NCI-H1092 (cell line): Measurements from ENCODE around the gene GABARAPL2.

Experiments
- DNase-seq: peaks from one replicate; lab custom pipeline; 2025; lab: John Stamatoyannopoulos, UW

The GABARAPL2 gene

DNA sequence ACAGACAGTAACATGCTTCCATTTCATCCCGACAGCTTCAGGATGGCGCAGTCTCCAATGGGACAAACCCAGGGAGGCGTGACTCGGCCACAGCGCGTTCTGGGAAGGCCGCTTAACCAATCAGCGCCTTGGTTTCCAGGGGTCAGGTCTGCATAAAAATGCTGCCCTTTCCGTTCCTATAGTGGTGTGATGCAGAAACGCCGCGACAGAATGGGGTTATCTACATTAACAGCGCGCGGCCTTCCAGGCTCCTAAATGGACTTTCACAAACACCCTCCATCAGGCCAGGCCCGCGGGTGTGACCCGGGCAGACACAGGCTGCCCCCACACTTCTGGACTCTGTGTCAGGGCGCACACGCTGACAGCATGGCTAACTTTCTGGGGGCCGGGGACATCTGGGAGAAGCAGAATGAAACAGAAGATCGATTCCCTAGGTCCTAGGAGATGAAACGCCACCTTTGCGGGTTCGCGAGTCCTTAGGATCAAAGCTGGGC lies 10.9 kb upstream of the GABARAPL2 start:
- peak; percentile 64 for DNase-seq

DNA sequence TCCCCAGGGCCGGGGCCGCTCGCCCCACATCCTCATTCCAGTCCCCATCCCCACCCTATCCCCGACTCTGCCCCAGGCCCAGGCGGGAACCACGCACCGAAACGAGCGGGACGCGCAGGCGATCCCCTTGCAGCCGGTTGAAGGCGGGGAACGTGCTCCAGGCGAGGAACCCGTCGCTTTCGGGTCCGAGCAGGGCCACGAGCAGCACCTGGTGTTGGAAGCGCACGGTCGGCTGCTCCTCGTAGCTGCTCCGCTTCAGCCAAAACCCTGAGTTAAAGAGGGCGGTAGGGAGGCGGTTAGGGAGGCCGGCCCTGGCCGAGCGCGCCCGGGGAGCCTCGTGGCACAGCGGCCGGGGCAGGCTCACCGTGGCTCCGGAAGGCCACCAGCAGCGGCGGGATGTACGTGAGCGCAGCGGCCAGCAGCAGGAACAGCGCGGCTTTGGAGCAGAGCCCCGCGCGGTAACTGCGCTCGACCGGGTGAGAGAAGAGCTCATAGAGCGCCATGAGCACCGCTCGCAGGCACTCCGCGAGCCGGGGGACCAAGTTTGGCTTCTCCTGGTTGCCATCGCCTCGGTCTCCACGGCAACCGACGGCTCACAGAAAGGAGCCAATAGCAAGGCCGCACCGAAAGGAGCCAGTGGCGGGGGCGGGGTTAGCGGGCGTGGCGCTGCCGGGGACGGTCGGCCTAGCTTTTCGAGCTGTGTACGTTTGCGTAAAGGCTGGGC lies 10.3 kb upstream of the GABARAPL2 start, which contains the start of gene TMEM231:
TMEM231 (minus strand) TSS at position 546 of the 724 bp plus-strand sequence; CDS start at position 503, 43 bp downstream.
- peak; percentile 96 for DNase-seq

DNA sequence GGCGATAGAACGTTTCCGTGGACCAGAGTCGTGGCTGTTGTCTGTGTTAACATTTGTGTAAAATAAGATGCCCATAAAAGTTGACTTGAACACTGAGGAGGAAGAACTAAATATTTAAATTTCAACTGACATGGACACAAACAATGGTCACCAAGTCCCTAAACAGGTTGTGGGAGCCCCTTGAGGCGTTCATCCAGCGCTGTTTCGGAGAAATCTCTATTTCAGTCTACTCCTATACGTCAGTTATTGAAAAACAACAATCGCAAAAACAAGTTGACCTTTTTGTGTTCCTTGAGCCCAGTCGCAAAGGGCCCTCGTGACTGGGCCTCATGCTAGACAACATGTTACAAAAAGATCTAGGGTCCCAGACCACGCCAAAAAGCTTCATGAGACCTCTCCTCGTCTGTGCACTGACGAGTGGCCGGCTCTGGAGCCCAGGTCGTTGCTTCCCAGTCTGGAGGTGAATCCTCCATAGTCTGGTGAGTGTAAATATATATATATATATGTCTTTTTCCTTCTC lies 9.7 kb upstream of the GABARAPL2 start:
- no peak for DNase-seq

- no peak for DNase-seq
Measured at GRCh38 chr16:75558846-75559401, 7.3 kb upstream of the GABARAPL2 start.

GRCh38 chr16:75559564-75560372 lies 6.4 kb upstream of the GABARAPL2 start:
- DNase-seq: no peak

- no peak for DNase-seq
Measured at GRCh38 chr16:75565640-75566039, 539 bp upstream of the GABARAPL2 start.

GRCh38 chr16:75566758-75567255 lies 628 bp downstream of the GABARAPL2 start:
- DNase-seq: no peak

DNA sequence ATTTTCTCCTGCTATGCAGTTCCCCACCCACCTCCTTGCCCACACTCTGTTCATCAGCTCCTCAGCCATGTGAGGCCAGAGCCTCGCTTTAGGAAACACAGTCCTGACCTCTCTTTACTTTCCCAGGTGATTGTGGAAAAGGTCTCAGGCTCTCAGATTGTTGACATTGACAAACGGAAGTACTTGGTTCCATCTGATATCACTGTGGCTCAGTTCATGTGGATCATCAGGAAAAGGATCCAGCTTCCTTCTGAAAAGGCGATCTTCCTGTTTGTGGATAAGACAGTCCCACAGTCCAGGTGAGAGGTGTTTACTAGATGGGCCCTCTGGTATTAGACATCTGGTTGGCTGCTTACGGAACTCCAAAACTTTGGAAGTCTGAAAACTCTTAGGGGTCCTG lies 1.7 kb downstream of the GABARAPL2 start:
- no peak for DNase-seq

DNA sequence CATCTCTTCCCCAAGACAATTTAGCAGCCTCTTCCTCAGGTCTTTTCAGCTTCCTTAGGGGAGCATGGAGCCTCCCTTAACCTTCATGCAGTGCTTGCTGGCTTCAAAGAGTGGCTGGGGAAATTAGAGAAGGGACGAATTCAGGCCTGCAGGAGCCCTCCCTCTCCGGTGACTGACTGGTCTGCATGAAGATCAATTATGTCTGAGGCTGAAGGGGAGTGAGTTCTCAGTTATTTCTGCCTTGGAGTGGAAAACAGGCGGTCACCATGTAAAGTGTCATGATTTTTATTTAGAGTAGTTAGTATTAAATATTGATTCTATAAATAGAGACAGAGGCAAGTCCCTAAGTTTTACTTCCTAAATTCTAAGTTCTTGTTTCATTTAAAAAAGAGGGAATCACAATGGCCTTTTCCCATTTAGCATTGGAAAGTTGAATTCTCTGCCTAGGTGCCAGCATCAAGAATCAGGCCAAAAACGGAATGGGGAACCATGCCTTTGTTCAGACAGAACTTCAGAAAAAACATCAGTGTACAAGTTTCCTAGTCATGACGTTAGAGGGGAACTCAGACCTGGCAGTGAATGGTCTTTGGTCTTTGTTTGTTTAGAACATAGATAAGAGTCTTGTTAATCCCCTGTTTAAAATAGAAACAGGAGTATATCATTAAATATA lies 4.4 kb downstream of the GABARAPL2 start:
- DNase-seq: no peak

DNA sequence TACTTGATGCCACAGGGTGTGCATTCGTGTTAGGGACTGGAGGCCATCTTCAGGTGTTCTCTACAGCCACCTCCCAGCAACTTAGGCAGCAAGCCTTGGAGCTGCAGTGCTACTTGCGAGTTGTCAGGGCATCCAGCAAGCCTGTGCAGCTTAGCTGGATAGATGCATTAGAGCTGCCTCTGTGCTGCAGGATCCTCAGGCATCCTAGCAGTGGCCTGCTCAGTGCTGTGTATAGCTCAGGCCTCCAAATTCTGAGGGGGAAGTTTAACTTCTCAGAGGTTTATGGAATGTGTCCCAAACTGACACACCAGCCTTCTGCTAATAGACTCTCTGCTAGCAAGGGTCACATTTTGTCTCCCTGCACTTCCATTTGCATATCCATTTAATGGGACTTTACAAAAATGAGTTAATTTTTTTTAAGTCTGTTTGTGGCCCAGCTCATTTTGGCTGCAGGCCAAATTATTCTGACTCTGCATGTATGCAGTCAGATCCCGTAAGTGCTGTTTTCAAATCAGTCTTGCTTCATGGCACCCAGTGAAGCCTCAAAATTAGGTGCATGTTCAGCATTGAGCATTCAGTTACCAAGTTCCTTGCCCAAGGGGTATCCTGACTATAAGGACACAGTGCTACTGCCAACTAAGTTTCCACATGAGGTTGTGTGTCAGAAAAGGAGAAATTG lies 6.8 kb downstream of the GABARAPL2 start:
- DNase-seq: no peak

- no peak for DNase-seq
Measured at GRCh38 chr16:75573955-75574354, 7.8 kb downstream of the GABARAPL2 start.

- DNase-seq: no peak
Measured at GRCh38 chr16:75575958-75576357, 9.8 kb downstream of the GABARAPL2 start.

- no peak for DNase-seq
Measured at GRCh38 chr16:75576384-75576811, 10.2 kb downstream of the GABARAPL2 start.

GRCh38 chr16:75578212-75578611 lies 12.0 kb downstream of the GABARAPL2 start:
- no peak for DNase-seq

DNA sequence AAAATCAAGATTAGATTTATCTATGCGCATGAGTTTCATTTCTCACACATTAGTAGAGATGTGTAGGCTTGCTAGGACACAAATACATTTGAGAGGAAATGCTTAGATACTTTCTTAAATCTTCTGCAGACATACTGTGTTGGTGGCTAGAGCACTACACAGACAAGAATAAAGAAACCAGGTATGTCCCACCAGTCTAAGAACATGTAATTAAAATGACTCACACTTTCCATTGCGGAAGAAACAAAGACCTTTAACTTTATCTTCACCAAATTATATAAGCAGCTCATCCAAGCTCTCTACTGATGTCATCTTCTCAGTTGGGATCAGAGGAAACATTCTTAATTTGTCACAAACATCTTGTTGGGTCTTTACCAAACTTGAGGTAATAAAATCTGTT lies 12.5 kb downstream of the GABARAPL2 start:
- DNase-seq: no peak

- no peak for DNase-seq
Measured at GRCh38 chr16:75579281-75579834, 13.2 kb downstream of the GABARAPL2 start.

DNA sequence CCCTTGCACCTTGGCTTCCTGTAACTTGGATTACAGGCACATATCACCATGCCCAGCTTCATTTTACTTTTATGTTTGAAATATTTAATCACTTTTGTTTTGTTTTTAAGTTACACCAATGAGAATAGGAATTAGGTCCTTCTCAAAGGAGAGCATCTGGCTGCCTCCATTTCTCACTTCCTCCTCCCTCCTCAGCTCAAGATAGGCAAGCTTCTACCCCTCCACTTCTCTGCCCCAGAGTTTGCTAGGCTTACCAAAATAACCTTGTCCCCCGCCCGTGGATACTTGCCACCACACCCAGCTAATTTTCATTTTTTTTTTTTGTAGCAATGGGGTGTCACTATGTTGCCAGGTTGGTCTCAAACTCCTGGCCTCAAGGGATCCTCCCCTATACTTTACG lies 17.9 kb downstream of the GABARAPL2 start:
- no peak for DNase-seq

DNA sequence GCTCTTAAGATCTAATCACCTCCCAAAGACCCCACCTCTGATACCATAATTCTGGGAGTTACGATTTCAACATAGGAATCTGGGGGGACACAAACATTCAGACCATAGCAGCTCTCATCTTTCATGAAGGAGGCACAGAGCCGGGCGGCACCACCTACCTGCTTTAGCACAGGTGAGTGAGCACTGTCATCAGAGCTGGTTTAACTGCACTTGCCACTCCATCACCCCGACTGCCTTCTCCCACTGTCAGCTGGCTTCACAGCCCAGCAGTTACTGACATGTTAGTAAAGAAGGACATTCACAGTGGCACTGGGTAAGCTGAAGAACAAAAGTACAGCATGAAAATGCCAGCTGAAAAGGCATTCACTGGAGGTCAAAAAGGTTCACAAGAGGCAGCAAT lies 22.5 kb downstream of the GABARAPL2 start:
- DNase-seq: no peak

DNA sequence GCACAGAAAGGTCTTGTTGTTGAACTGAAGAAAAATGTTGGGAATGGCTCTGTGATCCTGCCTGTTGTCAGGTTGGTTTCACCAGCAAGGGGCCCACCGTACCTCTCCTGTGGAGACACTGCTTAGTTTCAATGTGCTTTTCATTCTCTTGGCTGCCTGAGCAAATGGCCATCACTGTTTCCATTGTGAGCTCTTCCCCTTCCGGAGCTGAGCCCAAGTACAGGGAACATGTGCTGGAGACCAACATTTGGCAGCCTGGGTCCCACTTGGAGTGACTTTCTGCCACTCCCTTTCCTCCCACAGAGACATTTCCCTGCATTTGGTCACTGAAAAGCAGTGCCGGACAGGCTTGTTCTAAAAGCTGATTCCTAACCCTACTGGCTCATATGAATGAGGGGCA lies 23.1 kb downstream of the GABARAPL2 start:
- DNase-seq: no peak

- DNase-seq: no peak
Measured at GRCh38 chr16:75590920-75591843, 25.0 kb downstream of the GABARAPL2 start.
